K562 (cell line): Measurements from ENCODE around the gene KCNQ2.

Experiments
- ESRRA ChIP-seq: fragments of 450-650 bp; IDR thresholded peaks from 2 replicates; pipeline ENCODE4 v1.6.1; 2014; ENCODE audit warnings: low read depth, mild to moderate bottlenecking, moderate library complexity, borderline replicate concordance
- FOSL1 ChIP-seq: fragments of 200-800 bp; sonication (Bioruptor generic); conservative IDR thresholded peaks from 2 replicates; pipeline ENCODE4 v1.6.1; 2016; ENCODE audit warnings: missing genetic modification characterization, missing compliant biosample characterization
- HBP1 ChIP-seq: fragments of 450-650 bp; formaldehyde crosslinking; IDR thresholded peaks from 2 replicates; pipeline ENCODE4 v1.4.0; 2022; ENCODE audit warnings: missing genetic modification characterization
- POLR2AphosphoS5 ChIP-seq: IDR thresholded peaks from 2 replicates; pipeline ENCODE4 v1.6.1; 2011; ENCODE audit warnings: mild to moderate bottlenecking, low read depth, low read length, moderate library complexity; ENCODE audit not compliant: control insufficient read depth, insufficient read depth
- TEAD1 ChIP-seq, 2 experiments: fragments of 450-650 bp in 1 of 2; sonication (generic) in 1 of 2; formaldehyde crosslinking; IDR thresholded peaks; 2 replicates each; pipeline versions ENCODE4 v1.4.0 to v1.8.0; 2020 to 2022; ENCODE audit warnings: mild to moderate bottlenecking in 2 of 2, missing genetic modification reagents in 1 of 2
- ZNF3 ChIP-seq: fragments of 250-450 bp; sonication (Bioruptor Pico); IDR thresholded peaks from 2 replicates; pipeline ENCODE4 v1.5.0; 2021; ENCODE audit warnings: mild to moderate bottlenecking, moderate library complexity

DNA sequence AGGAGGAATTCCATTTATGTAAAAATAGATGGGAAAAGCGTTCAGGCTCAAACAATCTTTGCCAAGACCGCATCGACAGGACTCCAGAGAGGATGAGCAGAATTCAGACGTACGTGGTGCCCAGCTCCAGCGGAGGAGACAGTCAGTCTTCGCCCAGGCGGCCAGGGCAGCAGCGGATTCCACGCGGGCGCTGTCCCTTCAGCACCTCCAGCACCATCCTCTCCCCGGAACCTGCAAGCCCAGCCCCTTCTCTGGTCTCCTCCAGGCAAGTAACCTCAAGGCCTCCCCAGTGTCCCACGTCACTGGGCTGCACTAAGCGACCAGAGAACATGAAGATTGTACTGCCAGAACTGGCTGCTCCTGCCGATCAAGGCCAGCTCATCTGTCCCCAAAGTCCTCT, 2.8 kb upstream of the KCNQ2 start:
- TF ChIP-seq POLR2AphosphoS5, result no peak
- no peak for TF ChIP-seq ESRRA
- no peak for TF ChIP-seq FOSL1
- TF ChIP-seq ZNF3 (CRISPR knock-in tag), result no peak
- no peak for TF ChIP-seq HBP1
- TF ChIP-seq TEAD1 (CRISPR knock-in tag; IDR thresholded peaks at IDR 0.05), result 0 out of 4 replicates have a peak, but pooled peaks of 1 of the 2 experiments have one; percentile 33
